ENCODE measurements around the gene PLEKHB1. TPM values are rescaled to one million over a fixed set of nuclear protein-coding genes. Genes with fewer than 3 reads are reported as not detected.
A peak's percentile ranks its signal among the peaks of the same experiment; 100 is the strongest.

The PLEKHB1 gene
- total RNA-seq, 4 donors from 2014 or later, result 25.1 to 98.8 (median 77.4) TPM

DNA sequence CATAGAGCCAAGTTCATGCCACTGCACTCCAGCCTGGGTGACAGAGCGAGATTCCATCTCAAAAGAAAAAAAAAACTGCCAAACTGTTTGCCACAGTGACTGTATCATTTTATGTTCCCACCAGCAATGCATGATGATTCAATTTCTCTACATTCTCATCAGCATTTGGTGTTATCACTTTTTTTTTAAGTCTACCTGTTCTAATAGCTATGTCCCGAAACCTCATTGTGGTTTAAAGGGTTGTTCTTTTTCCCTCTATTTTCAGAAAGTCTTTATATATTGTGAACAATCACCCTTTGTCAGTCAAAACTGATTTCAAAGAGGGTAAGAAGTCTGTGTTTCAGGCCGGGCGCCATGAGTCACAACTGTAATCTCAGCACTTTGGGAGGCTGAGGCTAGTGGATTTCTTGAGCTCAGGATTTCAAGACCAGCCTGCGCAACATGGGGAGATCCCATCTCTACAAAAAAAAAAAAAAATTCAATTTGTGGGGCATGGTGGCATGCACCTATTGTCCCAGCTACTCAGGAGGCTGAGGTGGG is 33.7 kb upstream of the PLEKHB1 start:
- Histone ChIP-seq H3K9me3 (no peaks in the 10 kb centered on the region), H3K36me3 (no peaks in the 10 kb centered on the region), H3K27me3 (no peaks in the 10 kb centered on the region), H3K4me1 (no peaks in the 10 kb centered on the region), H3K4me3 (replicated peaks in 1 of 3) (no peak overlapping the region), H3K27ac (no peak overlapping the region)
- DNase-seq, result no peak
- intact Hi-C loops (cut with DNase I), result no loop called here
- TF ChIP-seq POLR2A (IDR thresholded peaks at IDR 0.05), result no peak
- TF ChIP-seq, protein P1, sequence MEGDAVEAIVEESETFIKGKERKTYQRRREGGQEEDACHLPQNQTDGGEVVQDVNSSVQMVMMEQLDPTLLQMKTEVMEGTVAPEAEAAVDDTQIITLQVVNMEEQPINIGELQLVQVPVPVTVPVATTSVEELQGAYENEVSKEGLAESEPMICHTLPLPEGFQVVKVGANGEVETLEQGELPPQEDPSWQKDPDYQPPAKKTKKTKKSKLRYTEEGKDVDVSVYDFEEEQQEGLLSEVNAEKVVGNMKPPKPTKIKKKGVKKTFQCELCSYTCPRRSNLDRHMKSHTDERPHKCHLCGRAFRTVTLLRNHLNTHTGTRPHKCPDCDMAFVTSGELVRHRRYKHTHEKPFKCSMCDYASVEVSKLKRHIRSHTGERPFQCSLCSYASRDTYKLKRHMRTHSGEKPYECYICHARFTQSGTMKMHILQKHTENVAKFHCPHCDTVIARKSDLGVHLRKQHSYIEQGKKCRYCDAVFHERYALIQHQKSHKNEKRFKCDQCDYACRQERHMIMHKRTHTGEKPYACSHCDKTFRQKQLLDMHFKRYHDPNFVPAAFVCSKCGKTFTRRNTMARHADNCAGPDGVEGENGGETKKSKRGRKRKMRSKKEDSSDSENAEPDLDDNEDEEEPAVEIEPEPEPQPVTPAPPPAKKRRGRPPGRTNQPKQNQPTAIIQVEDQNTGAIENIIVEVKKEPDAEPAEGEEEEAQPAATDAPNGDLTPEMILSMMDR (IDR thresholded peaks at IDR 0.05), result no peak
- 90 to 94% methylated on average over 5 of the region's 5 CpGs for WGBS, 2 donors

DNA sequence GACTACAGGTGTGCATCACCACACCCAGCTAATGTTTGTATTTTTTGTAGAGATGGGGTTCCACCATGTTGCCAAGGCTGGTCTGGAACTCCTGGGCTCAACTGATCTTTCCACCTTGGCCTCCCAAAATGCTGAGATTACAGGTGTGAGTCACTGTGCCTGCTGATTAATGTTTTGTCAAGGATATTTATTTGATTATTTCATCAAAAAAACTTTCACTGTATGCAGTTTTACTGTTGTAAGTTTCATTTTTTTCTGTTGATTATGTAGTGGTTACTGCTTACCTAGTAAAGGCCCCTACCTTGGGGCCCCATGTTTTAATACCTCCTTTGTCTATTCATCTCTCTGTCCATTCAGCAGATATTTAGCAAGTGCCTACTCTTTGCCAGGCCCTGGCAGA is 31.8 kb upstream of the PLEKHB1 start:
- Histone ChIP-seq H3K27me3 (no peaks in the 10 kb centered on the region), H3K4me3 (replicated peaks in 1 of 3) (no peak overlapping the region), H3K9me3 (no peaks in the 10 kb centered on the region), H3K36me3 (no peaks in the 10 kb centered on the region), H3K4me1 (no peaks in the 10 kb centered on the region), H3K27ac (no peak overlapping the region)
- no peak for DNase-seq
- intact Hi-C loops (cut with DNase I), result no loop called here
- TF ChIP-seq, protein P1 (IDR thresholded peaks at IDR 0.05), result no peak
- no peak for TF ChIP-seq POLR2A (IDR thresholded peaks at IDR 0.05)

DNA sequence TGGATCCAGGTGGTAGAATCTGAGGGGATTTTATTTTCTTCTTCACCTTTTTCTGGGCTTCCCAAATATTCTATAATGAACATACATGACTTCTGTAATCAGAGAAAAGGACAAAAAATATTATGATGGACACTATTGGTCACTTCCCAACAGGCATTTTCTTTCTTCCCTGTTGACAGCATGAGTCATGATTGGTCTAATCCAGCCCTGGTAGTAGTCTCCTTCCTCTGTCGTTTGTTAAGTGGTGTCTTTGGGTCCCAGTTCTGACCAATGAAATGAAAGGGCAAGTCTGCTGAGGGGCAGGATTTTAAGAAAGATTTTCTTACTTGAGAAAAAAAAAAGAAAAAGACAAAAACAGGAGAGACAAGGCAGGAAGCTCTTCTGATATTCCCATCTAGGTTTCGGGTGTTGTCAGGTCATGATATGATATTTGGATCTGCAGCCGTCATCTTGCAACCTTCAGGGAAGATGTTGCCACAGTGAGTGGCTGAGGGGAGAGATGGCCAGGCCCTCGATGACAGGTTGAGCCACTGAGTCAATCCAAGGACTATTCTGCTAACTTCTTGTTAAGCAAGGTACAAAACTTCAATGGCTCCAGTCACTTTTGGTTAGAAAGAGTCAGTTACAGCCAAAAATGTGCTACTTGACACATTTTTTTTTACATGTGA is 23.3 kb upstream of the PLEKHB1 start:
- WGBS, 2 donors, result 69 to 73% methylated on average over 4 of the region's 4 CpGs
- H3K27me3 ChIP-seq, result no peaks in the 10 kb centered on the region

DNA sequence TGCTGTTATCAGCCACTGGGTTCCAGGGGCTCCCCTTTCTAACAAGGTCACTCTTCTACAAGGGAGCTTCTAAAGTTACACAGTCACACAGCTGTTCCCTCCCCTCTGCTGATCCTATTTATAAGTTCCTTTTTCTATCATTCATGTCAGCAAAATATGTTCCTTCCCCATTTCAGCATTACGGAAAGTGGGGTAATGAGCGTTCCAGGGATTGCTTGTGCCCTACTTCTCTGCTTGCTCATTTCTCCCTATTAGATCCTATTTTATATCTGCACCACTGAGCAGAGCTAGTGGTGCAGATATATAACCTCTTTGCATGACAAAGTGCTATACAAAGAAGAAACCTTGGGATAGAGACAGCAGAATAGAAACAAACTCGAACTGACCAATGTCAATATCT is 22.7 kb upstream of the PLEKHB1 start:
- no peaks in the 10 kb centered on the region for H3K9me3 ChIP-seq
- DNase-seq, result no peak
- WGBS, 2 donors, result 56 to 67% methylated on average over 3 of the region's 3 CpGs
- H3K27me3 ChIP-seq, result no peaks in the 10 kb centered on the region
- no peaks in the 10 kb centered on the region for H3K36me3 ChIP-seq
- intact Hi-C loops (cut with DNase I), result loop anchor here (2.0 kb wide), 1 partner anchor 37 kb away; no protein-coding TSS in a partner anchor
- H3K27ac ChIP-seq, result no peak overlapping the region
- H3K4me3 ChIP-seq (replicated peaks in 1 of 3), result no peak overlapping the region
- TF ChIP-seq POLR2A (IDR thresholded peaks at IDR 0.05), result no peak
- TF ChIP-seq, protein P1 (IDR thresholded peaks at IDR 0.05), result no peak
- H3K4me1 ChIP-seq, result no peaks in the 10 kb centered on the region

More for the DNA sequence above, 23.3 kb upstream of the PLEKHB1 start:
- Histone ChIP-seq H3K27ac (no peak overlapping the region), H3K9me3 (no peaks in the 10 kb centered on the region), H3K36me3 (no peaks in the 10 kb centered on the region), H3K4me1 (no peaks in the 10 kb centered on the region), H3K4me3 (replicated peaks in 1 of 3) (no peak overlapping the region)
- intact Hi-C loops (cut with DNase I), result no loop called here
- TF ChIP-seq, protein P1 (IDR thresholded peaks at IDR 0.05), result no peak
- TF ChIP-seq POLR2A (IDR thresholded peaks at IDR 0.05), result no peak
- no peak for DNase-seq

DNA sequence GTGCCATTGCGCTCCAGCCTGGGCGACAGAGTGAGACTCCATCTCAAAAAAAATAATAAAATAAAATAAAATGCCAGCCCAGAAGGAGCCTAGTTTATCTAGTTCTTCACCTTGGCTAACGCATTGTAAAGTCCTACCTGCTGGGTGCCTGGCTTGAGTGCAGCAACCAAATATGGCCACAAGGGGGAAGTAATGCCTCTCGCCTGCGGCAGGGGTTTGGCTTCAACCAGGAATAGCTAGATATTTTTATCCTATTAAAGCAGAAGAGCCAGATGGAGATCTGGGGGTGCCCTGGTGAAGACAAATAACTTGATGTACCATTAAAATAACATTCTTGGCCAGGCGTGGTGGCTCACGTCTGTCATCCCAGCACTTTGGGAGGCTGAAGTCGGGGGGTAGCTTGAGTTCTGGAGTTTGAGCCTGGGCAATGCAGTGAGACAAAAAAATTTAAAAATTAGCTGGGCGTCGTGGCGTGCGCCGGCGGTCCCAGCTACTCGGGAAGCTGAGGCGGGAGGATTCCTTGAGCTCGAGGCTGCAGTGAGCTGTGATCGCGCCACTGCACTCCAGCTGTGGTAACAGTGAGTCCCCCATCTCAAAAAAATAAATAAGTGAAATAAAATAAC is 20.6 kb upstream of the PLEKHB1 start:
- peak; percentile 75 to 78 for DNase-seq
- intact Hi-C loops (cut with DNase I), result loop anchor here (2.0 kb wide), 1 partner anchor 35 kb away; no protein-coding TSS in a partner anchor
- Histone ChIP-seq H3K9me3 (no peaks in the 10 kb centered on the region), H3K36me3 (no peaks in the 10 kb centered on the region), H3K4me1 (no peaks in the 10 kb centered on the region), H3K27ac (no peak overlapping the region), H3K27me3 (no peaks in the 10 kb centered on the region), H3K4me3 (replicated peaks in 1 of 3) (no peak overlapping the region)
- TF ChIP-seq, protein P1 (IDR thresholded peaks at IDR 0.05), result peak; percentile 74 to 94 (median 88)
- TF ChIP-seq POLR2A (IDR thresholded peaks at IDR 0.05), result no peak
- 19 to 20% methylated on average over 19 of the region's 19 CpGs for WGBS, 2 donors

Measured in thyroid gland (tissue), 4 donors.